Progenitor cell of endocrine pancreas (in vitro differentiated cells): ENCODE data around the gene PRR5L. TPM values are rescaled to one million over a fixed set of nuclear protein-coding genes. Genes with fewer than 3 reads are reported as not detected.

ENCODE experiments used
- DNase-seq: peaks from one replicate; pipeline ENCODE4 v3.0.0; 2021; ENCODE audit warnings: low spot score; ENCODE audit not compliant: unreplicated experiment
- H3K27ac Mint-ChIP-seq: 2 replicates; pipeline ENCODE4 v1.8.0; 2021; ENCODE audit warnings: mild to moderate bottlenecking, moderate library complexity, mixed read lengths
- H3K27me3 Mint-ChIP-seq: 2 replicates; pipeline ENCODE4 v1.8.0; 2021; ENCODE audit warnings: mixed read lengths
- H3K36me3 Mint-ChIP-seq: 2 replicates; pipeline ENCODE4 v1.8.0; 2022; ENCODE audit warnings: mixed read lengths; ENCODE audit not compliant: insufficient read depth
- H3K4me1 Mint-ChIP-seq: 2 replicates; pipeline ENCODE4 v1.8.0; 2021; ENCODE audit warnings: low read depth, mixed read lengths
- H3K4me3 Mint-ChIP-seq: 2 replicates; pipeline ENCODE4 v1.8.0; 2021; ENCODE audit warnings: low read depth, mild to moderate bottlenecking, moderate library complexity, mixed read lengths
- H3K9me3 Mint-ChIP-seq: 2 replicates; pipeline ENCODE4 v1.8.0; 2021; ENCODE audit warnings: low read depth, mixed read lengths
- CTCF ChIP-seq: fragments of 200-600 bp; sonication (generic); IDR thresholded peaks from one replicate; pipeline ENCODE4 v1.5.0; 2021; ENCODE audit warnings: antibody characterized with exemption, mild to moderate bottlenecking; ENCODE audit not compliant: unreplicated experiment
- total RNA-seq: library from RNA; stranded (reverse); gene quantifications from 2 replicates; pipeline ENCODE4 v1.2.1, GENCODE V29; 2021

PRR5L gene
- total RNA-seq, 1 donor from 2014 or later = 1.7 TPM

- Mint-ChIP-seq H3K4me3 (no peak overlapping the region), H3K4me1 (peaks cover 9% of the 10 kb centered on the region), H3K27ac (no peak overlapping the region), H3K36me3 (no peaks in the 10 kb centered on the region), H3K9me3 (peaks cover 5% of the 10 kb centered on the region), H3K27me3 (peaks cover 6% of the 10 kb centered on the region)
- DNase-seq = no peak
- no peak for TF ChIP-seq CTCF
Measured at GRCh38 chr11:36339888-36340287, 43.8 kb downstream of the PRR5L start.

GRCh38 chr11:36340897-36341296, 44.8 kb downstream of the PRR5L start:
- no peak for TF ChIP-seq CTCF
- H3K27me3 Mint-ChIP-seq = peaks cover 6% of the 10 kb centered on the region
- no peak overlapping the region for H3K27ac Mint-ChIP-seq
- H3K36me3 Mint-ChIP-seq = no peaks in the 10 kb centered on the region
- H3K9me3 Mint-ChIP-seq = peaks cover 5% of the 10 kb centered on the region
- H3K4me3 Mint-ChIP-seq = no peak overlapping the region
- no peak for DNase-seq
- peaks cover 13% of the 10 kb centered on the region for H3K4me1 Mint-ChIP-seq

GRCh38 chr11:36341915-36342314, 45.8 kb downstream of the PRR5L start:
- Mint-ChIP-seq H3K27me3 (peaks cover 6% of the 10 kb centered on the region), H3K4me1 (peaks cover 13% of the 10 kb centered on the region), H3K4me3 (no peak overlapping the region), H3K36me3 (no peaks in the 10 kb centered on the region), H3K27ac (no peak overlapping the region), H3K9me3 (peaks cover 5% of the 10 kb centered on the region)
- TF ChIP-seq CTCF = no peak
- DNase-seq = no peak

GRCh38 chr11:36342327-36342726, 46.2 kb downstream of the PRR5L start:
- Mint-ChIP-seq H3K4me1 (peaks cover 13% of the 10 kb centered on the region), H3K27me3 (peaks cover 6% of the 10 kb centered on the region), H3K36me3 (no peaks in the 10 kb centered on the region), H3K27ac (no peak overlapping the region), H3K4me3 (no peak overlapping the region), H3K9me3 (peaks cover 5% of the 10 kb centered on the region)
- TF ChIP-seq CTCF = no peak
- no peak for DNase-seq

- H3K4me1 Mint-ChIP-seq = peaks cover 13% of the 10 kb centered on the region
- H3K9me3 Mint-ChIP-seq = peaks cover 5% of the 10 kb centered on the region
- H3K4me3 Mint-ChIP-seq = no peak overlapping the region
- H3K27ac Mint-ChIP-seq = no peak overlapping the region
- no peaks in the 10 kb centered on the region for H3K27me3 Mint-ChIP-seq
- no peak for TF ChIP-seq CTCF
- no peaks in the 10 kb centered on the region for H3K36me3 Mint-ChIP-seq
- DNase-seq = no peak
Measured at GRCh38 chr11:36343436-36343835, 47.3 kb downstream of the PRR5L start.
